SHP77 (cell line): ENCODE measurements around the gene MGRN1.

Experiments
- DNase-seq, 2 experiments: peaks; one replicate each; lab custom pipeline; 2025; lab: John Stamatoyannopoulos, UW

MGRN1 gene

GRCh38 chr16:4687946-4688673 is 63.5 kb downstream of the MGRN1 start:
- DNase-seq: no peak

DNA sequence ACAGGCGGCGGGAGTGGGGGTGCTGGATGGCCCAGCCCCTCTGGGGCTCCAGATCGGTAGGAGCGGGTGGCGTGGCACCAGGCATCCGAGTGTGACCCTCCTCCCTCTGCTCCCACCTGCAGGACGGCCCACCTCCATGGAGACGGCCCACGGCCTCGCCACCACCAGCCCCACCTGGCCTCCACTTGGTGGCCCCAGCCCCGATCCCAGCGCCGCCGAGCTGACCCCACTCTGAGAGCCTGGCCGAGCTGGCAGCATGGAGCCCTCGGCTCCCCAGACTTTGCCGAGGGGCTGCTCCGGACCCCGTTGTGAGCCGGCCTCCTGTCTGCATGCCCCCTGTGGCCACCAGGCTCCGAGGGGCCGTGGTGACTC is 64.0 kb downstream of the MGRN1 start:
- no peak for DNase-seq

DNA sequence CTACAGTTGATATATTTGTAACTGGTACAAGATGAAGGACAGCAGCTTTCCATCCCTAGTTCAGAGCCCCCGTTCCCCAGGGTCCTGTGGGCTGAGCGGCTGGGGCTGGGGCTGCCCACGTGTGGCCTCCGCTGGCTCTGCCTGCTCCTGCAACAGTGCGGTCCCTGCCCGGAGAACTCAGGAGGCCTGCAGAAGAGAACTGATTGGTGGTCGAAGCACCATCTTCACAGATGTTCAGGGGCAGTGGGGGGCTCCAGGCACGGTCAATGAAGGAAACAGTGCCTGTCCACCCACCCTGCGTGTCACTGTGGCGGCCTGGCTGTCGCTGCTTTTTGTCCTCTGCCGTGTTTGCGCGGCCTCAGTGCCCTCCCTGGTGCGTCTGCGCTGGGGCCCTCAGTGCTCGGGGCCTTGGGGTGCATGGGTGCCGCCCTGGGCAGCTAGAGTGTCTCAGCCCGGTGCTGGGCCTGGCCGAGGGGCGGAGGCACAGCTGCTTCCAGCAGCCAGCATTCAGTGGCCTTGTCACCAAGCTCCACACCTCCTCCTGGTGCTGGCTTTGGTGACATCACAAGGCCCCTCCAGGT is 64.6 kb downstream of the MGRN1 start:
- no peak for DNase-seq

GRCh38 chr16:4689864-4690704 is 65.5 kb downstream of the MGRN1 start:
- DNase-seq: no peak

DNA sequence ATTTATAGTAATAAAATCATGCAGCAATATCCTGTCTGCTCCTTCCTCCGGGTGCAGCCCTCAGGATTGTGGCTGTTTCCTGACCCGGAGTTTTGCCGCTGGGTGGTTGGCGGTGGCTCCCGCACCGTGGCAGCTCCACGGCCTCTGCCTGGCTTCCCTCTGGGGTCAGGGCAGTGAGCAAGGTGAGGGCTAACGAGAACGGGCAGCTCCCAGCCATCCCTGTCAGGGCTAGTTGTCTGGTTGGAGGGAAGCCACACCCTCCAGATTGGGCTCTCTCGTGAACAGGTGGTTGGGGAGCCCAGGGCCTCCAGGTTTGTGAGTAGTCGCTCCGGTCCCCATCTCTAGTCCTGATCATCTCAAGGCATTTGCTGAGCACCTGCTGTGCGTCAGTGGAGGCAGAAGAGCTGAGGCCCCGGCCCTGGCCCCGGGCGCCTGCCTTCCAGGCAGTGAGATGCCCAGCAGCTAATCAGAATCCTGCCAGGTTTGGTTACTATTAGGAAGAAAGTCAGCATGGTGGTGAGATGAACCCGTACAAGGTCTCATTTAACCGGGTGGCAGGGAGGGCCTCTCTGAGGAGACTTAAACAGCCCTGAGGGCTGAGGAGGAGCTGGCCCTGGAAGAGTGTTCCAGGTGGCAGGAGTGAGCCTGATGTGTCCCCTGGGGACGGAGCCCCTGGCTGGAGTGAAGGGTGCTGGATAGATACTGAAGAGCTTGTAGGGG is 66.5 kb downstream of the MGRN1 start:
- DNase-seq: no peak

DNA sequence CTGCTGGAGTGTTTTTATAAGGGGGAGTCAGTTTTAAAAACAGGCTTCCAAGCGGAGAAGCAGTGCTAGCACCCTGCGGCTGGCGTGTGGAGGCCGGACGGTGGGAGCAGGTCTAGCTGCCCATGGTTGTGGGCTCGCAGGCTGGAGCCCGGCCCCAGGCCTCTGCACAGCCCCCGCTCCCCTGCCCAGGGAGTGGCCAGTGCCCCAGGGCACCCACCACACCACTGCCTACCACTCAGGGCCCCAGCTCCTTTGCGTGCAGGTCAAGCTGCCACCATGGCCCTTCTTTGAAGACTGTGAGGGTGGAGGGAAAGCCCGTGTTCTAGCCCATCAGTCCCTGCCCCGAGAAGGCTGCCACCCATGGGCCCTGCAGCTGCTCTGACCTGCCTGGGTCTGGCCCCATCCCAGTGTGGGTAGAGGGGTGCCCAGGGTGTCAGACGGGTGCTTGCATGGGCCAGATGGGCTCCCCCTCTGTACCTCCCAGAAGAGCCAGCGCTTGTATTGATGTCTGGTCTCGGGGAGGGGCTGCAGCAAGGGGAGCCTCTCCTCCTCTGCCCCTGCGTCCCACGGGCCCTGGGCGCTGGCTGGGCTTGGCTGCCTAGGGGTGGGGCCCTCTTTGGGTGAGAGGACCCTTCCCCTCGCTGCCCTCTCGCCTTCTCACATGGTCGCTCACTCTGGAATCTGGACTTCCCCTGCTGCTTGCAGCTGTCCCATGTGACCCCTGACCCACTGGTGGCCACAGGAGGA is 67.2 kb downstream of the MGRN1 start:
- DNase-seq: no peak

GRCh38 chr16:4692460-4693295 is 68.1 kb downstream of the MGRN1 start:
- no peak for DNase-seq

GRCh38 chr16:4693296-4693955 is 68.8 kb downstream of the MGRN1 start, which contains the start of gene NUDT16L1:
NUDT16L1 (plus strand) TSS chr16:4693562; CDS start chr16:4693727, 165 bp downstream.
- DNase-seq: peak; percentile 92 to 94

GRCh38 chr16:4693956-4694641 is 69.5 kb downstream of the MGRN1 start:
- no peak for DNase-seq

- no peak for DNase-seq
Measured at GRCh38 chr16:4694642-4695451, 70.2 kb downstream of the MGRN1 start.

DNA sequence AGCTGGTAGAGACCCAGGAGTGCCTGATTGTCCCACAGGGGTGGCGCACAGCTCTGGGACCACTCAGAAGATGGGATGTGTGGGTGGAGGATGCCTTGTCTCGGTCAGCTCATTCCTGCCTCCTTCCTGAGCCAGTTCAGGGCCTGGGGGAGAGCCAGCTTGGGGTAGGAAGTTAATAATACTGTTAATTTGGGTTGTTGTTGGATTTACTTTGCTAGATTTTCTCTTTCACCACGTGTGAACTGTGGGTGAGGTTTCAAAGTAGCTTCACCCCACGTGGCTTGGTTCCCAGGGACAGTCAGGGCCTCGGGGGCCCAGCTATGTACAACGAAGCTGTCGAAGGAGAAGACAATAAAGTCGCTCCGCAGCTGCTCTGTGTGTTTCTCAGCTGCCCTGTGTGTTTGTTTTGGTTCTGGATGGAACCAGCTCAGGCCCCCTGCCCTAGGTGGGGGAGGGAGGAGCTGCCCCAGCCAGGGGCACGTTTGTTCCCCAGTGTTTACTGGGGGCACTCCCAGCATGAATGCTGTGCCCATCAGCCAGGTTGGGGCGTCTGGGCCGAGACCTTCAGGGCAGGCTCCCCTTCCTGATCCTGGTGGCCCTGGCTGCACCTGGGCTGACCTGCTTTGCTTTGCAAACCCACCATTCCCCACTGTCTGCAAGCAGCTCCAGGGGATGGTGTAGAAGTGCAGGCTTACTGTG is 71.0 kb downstream of the MGRN1 start:
- DNase-seq: peak in 1 of 2 experiments; percentile 11

GRCh38 chr16:4696172-4696904 is 71.7 kb downstream of the MGRN1 start:
- no peak for DNase-seq

DNA sequence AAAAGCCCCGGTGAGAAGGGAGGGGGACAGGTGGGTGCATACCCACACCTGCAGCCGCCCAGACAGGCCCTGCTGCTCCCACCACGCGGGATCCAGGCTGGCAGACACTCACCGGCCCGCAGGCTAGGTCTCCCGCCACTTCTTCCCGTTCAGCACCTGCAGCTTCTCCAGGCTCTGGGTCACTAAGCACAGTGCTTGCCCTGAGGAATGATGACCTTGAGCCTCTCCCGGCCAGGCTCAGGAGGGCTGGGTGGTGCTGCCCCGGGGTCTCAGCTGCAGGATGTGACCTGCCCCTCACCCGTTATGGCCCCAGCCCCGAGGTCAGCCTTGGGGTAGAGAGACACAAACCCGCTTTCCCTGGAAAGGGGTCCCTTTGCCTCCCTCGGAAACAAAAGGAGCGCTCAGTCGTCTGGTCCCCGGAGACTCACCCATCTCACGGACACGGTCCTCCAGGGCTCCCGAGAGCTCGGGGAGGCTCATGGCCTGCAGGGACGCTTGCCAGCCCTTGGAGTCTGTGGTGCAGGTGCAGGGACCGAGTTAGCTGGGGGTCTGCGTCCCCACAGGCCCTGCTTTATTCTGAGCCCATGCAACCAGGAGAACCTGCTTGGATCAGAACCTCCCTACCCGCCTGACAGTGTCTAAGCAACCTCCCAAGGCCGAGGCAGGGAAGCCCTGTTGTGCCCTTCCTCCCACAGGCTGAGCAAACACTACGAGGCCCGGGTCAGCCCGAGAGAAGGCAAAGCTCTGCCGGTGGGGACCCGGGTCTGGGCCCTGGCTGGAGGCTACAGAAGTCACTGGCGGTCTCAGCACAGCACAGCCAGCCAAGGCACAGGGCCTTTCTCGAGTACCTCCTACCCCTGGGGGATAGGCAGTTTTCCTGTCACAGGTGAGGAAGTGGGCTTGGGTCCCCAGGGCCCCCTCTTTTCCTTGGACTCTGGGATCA is 72.5 kb downstream of the MGRN1 start:
- DNase-seq: no peak

- DNase-seq: no peak
Measured at GRCh38 chr16:4697848-4698291, 73.2 kb downstream of the MGRN1 start.

DNA sequence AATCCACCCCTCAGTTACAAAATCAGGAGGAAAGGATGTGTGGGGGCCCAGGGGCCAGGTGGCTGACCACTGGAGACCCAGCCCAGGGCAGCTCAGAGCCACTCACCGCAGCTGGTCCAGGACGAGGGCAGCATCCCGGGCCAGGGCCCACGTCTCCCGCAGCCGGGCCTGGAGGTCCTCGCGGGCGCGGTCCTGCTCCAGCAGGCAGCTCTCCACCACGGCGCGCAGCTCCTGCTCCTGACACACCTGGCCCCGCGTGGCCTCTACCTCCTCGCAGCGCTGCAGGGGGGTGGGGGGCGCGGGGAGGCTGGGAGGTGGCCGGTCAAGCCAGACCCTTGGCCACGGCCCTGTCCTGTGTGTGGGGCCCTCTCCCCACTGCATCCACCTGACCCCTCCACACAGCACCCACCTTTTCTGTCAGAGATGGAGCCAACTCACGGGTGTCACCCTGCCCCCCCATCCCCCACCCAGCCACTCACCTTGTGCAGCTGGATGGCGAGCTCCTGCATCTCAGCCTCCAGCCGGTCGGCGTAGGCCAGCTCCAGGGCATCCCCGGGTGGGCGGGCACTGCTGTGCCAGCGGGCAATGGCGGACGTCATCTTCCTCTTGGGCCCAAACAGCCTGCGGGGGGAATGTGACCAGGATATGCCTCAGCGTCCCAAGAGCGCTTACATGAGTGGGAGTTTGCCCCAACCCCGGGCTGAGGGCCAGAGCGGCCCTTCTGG is 73.9 kb downstream of the MGRN1 start:
- DNase-seq: no peak
